H1 (cell line): Measurements from ENCODE around the gene EML4. TPM values are rescaled to one million over a fixed set of nuclear protein-coding genes. Genes with fewer than 3 reads are reported as not detected.

Experiments used
- CTCF ChIA-PET: fragments of 300-600 bp; sonication (Branson Sonifier 250); formaldehyde crosslinking; loops from one replicate; lab custom pipeline; 2021; ENCODE audit not compliant: partially characterized antibody; lab: Charles Lee
- POLR2A ChIA-PET: fragments of 300-600 bp; sonication (Branson Sonifier 250); formaldehyde crosslinking; loops from one replicate; lab custom pipeline; 2021; ENCODE audit warnings: inconsistent platforms; ENCODE audit not compliant: partially characterized antibody; lab: Charles Lee
- DNase-seq, 2 experiments: peaks; one replicate each; pipeline versions ENCODE4 v3.0.0 to v3.0.0-alpha.2; 2010 to 2022; ENCODE audit warnings: low spot score in 2 of 2, low read depth in 1 of 2, mixed read lengths in 1 of 2
- FAIRE-seq: peaks from 2 replicates; lab custom pipeline; 2011; peaks lifted over from hg19 to GRCh38; lab: Jason Lieb, UNC
- H2AFZ ChIP-seq: 2 replicates; pipeline ENCODE4 v1.8.1; 2012; ENCODE audit warnings: low read length, inconsistent platforms
- H2AK5ac ChIP-seq: 2 replicates; pipeline ENCODE4 v1.6.1; 2013; ENCODE audit warnings: low read depth, low read length
- H2BK120ac ChIP-seq: replicated peaks from 2 replicates; pipeline ENCODE3; 2013; ENCODE audit warnings: low read depth, low read length, inconsistent platforms
- H2BK12ac ChIP-seq: 2 replicates; pipeline ENCODE4 v1.6.1; 2013; ENCODE audit warnings: low read depth, low read length
- H2BK15ac ChIP-seq: 2 replicates; pipeline ENCODE4 v1.6.1; 2013; ENCODE audit warnings: low read length
- H2BK20ac ChIP-seq: 2 replicates; pipeline ENCODE4 v1.6.1; 2013; ENCODE audit warnings: low read length
- H2BK5ac ChIP-seq: 2 replicates; pipeline ENCODE4 v1.6.1; 2013; ENCODE audit warnings: low read depth, low read length
- H3K14ac ChIP-seq: 2 replicates; pipeline ENCODE4 v1.6.1; 2013; ENCODE audit warnings: inconsistent platforms; ENCODE audit not compliant: insufficient read length
- H3K18ac ChIP-seq: 2 replicates; pipeline ENCODE4 v1.6.1; 2013; ENCODE audit warnings: low read length; ENCODE audit errors: extremely low read depth
- H3K23ac ChIP-seq: 2 replicates; pipeline ENCODE4 v1.6.1; 2013; ENCODE audit warnings: inconsistent platforms; ENCODE audit not compliant: insufficient read length
- H3K23me2 ChIP-seq: 2 replicates; pipeline ENCODE4 v1.6.1; 2013; ENCODE audit warnings: low read depth, low read length
- H3K27ac ChIP-seq: 2 replicates; pipeline ENCODE4 v1.6.1; 2011; ENCODE audit warnings: low read depth, low read length, inconsistent platforms
- H3K27me3 ChIP-seq, 4 experiments: replicated peaks in 1 of 4; 1 replicate in 1 of 4; 2 replicates in 3 of 4; pipeline versions ENCODE4 v1.6.1 to v1.8.1; 2011 to 2013; ENCODE audit warnings: low read length in 3 of 4, mild to moderate bottlenecking in 3 of 4, inconsistent platforms in 2 of 4, mixed read lengths in 2 of 4, moderate library complexity in 1 of 4; ENCODE audit not compliant: control insufficient read depth in 3 of 4, insufficient read depth in 3 of 4; ENCODE audit errors: extremely low read depth in 1 of 4
- H3K36me3 ChIP-seq, 4 experiments: 2 replicates each; pipeline versions ENCODE4 v1.6.1 to v1.8.1; 2011 to 2013; ENCODE audit warnings: mild to moderate bottlenecking in 4 of 4, low read length in 3 of 4, moderate library complexity in 2 of 4, control low read depth in 1 of 4, inconsistent platforms in 1 of 4; ENCODE audit not compliant: insufficient read depth in 4 of 4, control insufficient read depth in 2 of 4
- H3K4ac ChIP-seq: replicated peaks from 2 replicates; pipeline ENCODE3; 2013; ENCODE audit warnings: low read length, low read depth, mixed read lengths, inconsistent platforms; ENCODE audit not compliant: insufficient read length
- H3K4me1 ChIP-seq, 4 experiments: replicated peaks in 1 of 4; 1 replicate in 1 of 4; 2 replicates in 3 of 4; pipeline versions ENCODE4 v1.6.1 to v1.8.1; 2011 to 2013; ENCODE audit warnings: low read length in 3 of 4, inconsistent platforms in 2 of 4, mixed read lengths in 1 of 4; ENCODE audit not compliant: insufficient read depth in 4 of 4, control insufficient read depth in 3 of 4
- H3K4me2 ChIP-seq, 2 experiments: 2 replicates each; pipeline versions ENCODE4 v1.6.1 to v1.8.1; 2011 to 2013; ENCODE audit warnings: low read depth in 2 of 2, low read length in 2 of 2, control low read depth in 1 of 2, inconsistent platforms in 1 of 2, mild to moderate bottlenecking in 1 of 2; ENCODE audit not compliant: insufficient read depth in 1 of 2
- H3K4me3 ChIP-seq, 4 experiments: fragments of 200-600, 300-600 bp in 1 of 4; sonication (generic), shearing (Covaris generic), sonication (Bioruptor Twin) in 1 of 4; 2 replicates each; pipeline versions ENCODE4 v1.5.1 to v1.8.1; 2011 to 2016; ENCODE audit warnings: low read length in 4 of 4, low read depth in 3 of 4, control low read depth in 2 of 4, inconsistent platforms in 2 of 4, mild to moderate bottlenecking in 2 of 4, mixed read lengths in 1 of 4, moderate library complexity in 1 of 4; ENCODE audit not compliant: insufficient read depth in 2 of 4; ENCODE audit errors: extremely low read depth in 1 of 4
- H3K56ac ChIP-seq: replicated peaks from 2 replicates; pipeline ENCODE3; 2013; ENCODE audit warnings: low read depth, mild to moderate bottlenecking, mixed read lengths, low read length, inconsistent platforms; ENCODE audit not compliant: insufficient read length
- H3K79me1 ChIP-seq: 2 replicates; pipeline ENCODE4 v1.6.1; 2013; ENCODE audit warnings: low read depth, low read length, control low read depth
- H3K79me2 ChIP-seq, 2 experiments: 2 replicates each; pipeline versions ENCODE4 v1.6.1 to v1.8.1; 2012 to 2013; ENCODE audit warnings: low read length in 2 of 2, mild to moderate bottlenecking in 2 of 2, inconsistent platforms in 1 of 2; ENCODE audit not compliant: insufficient read depth in 2 of 2, control insufficient read depth in 1 of 2
- H3K9ac ChIP-seq, 4 experiments: replicated peaks in 1 of 4; 1 replicate in 1 of 4; 2 replicates in 3 of 4; pipeline versions ENCODE4 v1.6.1 to v1.8.1; 2011 to 2013; ENCODE audit warnings: low read depth in 3 of 4, low read length in 3 of 4, control low read depth in 2 of 4, mild to moderate bottlenecking in 2 of 4, moderate library complexity in 2 of 4, inconsistent platforms in 1 of 4; ENCODE audit errors: extremely low read depth in 1 of 4
- H3K9me3 ChIP-seq, 2 experiments: 2 replicates each; pipeline versions ENCODE4 v1.6.1 to v1.8.1; 2012 to 2013; ENCODE audit warnings: mild to moderate bottlenecking in 2 of 2, moderate library complexity in 2 of 2, control low read depth in 1 of 2, inconsistent platforms in 1 of 2, low read depth in 1 of 2, low read length in 1 of 2, mixed read lengths in 1 of 2; ENCODE audit not compliant: insufficient read depth in 2 of 2
- H4K20me1 ChIP-seq, 2 experiments: replicated peaks in 1 of 2; 2 replicates each; pipeline versions ENCODE3 to v1.8.1; 2011 to 2013; ENCODE audit warnings: inconsistent platforms in 2 of 2, low read length in 2 of 2, mild to moderate bottlenecking in 1 of 2; ENCODE audit not compliant: insufficient read depth in 2 of 2, control insufficient read depth in 1 of 2
- H4K5ac ChIP-seq: 2 replicates; pipeline ENCODE4 v1.6.1; 2013; ENCODE audit warnings: low read length, low read depth, mixed read lengths, inconsistent platforms; ENCODE audit not compliant: insufficient read length
- H4K8ac ChIP-seq: 2 replicates; pipeline ENCODE4 v1.8.0; 2013; ENCODE audit warnings: mild to moderate bottlenecking, moderate library complexity, low read length, inconsistent platforms; ENCODE audit not compliant: insufficient read depth; ENCODE audit errors: extremely low read depth
- H4K91ac ChIP-seq: replicated peaks from 2 replicates; pipeline ENCODE3; 2013; ENCODE audit warnings: low read length, mixed read lengths, inconsistent platforms; ENCODE audit not compliant: insufficient read length
- EP300 ChIP-seq, 2 experiments: IDR thresholded peaks; 1 replicate in 1 of 2; 2 replicates in 1 of 2; pipeline ENCODE4 v1.6.1; 2011 to 2012; ENCODE audit warnings: low read depth in 2 of 2, low read length in 2 of 2, mild to moderate bottlenecking in 2 of 2, borderline replicate concordance in 1 of 2, inconsistent platforms in 1 of 2, moderate library complexity in 1 of 2
- KDM5A ChIP-seq: fragments of 200-600 bp; IDR thresholded peaks from 2 replicates; pipeline ENCODE4 v1.7.1; 2012; ENCODE audit warnings: mild to moderate bottlenecking, low read length, inconsistent platforms, mixed read lengths
- PHF8 ChIP-seq: fragments of 200-600 bp; sonication (generic); conservative IDR thresholded peaks from 2 replicates; pipeline ENCODE4 v1.7.1; 2012; ENCODE audit warnings: low read depth, mild to moderate bottlenecking, inconsistent platforms, low read length, moderate library complexity
- RXRA ChIP-seq: IDR thresholded peaks from 2 replicates; pipeline ENCODE4 v1.6.1; 2011; ENCODE audit warnings: low read depth, mild to moderate bottlenecking, low read length, moderate library complexity; ENCODE audit not compliant: insufficient read depth
- SP2 ChIP-seq: IDR thresholded peaks from 2 replicates; pipeline ENCODE4 v1.6.1; 2012; ENCODE audit warnings: mild to moderate bottlenecking, low read length, inconsistent platforms
- TBP ChIP-seq: IDR thresholded peaks from 2 replicates; pipeline ENCODE4 v1.6.1; 2011; ENCODE audit warnings: low read depth, low read length, improper control_type of control experiment
- YY1 ChIP-seq: IDR thresholded peaks from 2 replicates; pipeline ENCODE4 v1.6.1; 2011; ENCODE audit warnings: low read depth, mild to moderate bottlenecking, low read length
- WGBS, 2 experiments: shearing (Covaris generic) in 1 of 2; methylation state at CpG; one replicate each; pipeline versions ENCODE4 v1.1.6 to v1.1.7; 2013 to 2015; ENCODE audit warnings: low lambda C conversion rate in 2 of 2, mixed read lengths in 2 of 2, inconsistent platforms in 1 of 2, low coverage in 1 of 2, missing lambda C conversion rate in 1 of 2; ENCODE audit not compliant: insufficient replicate concordance in 2 of 2, insufficient coverage in 1 of 2, insufficient read length in 1 of 2; ENCODE audit errors: extremely low coverage in 1 of 2, missing lambda C conversion rate in 1 of 2; 5-methylcytosine and 5-hydroxymethylcytosine counted together
- polyA plus RNA-seq, 7 experiments: library from polyadenylated mRNA; depleted of rRNA in 3 of 7; stranded (reverse) in 5 of 7; unstranded in 2 of 7; fragments of >200 nt in 5 of 7; fragments of 200-250 nt in 2 of 7; gene quantifications; 1 replicate in 5 of 7; 2 replicates in 1 of 7; 4 replicates in 1 of 7; pipeline versions ENCODE4 v1.2.1 to v1.2.3, GENCODE V29; 2011 to 2013; ENCODE audit warnings: missing spikeins in 2 of 7, mixed read lengths in 2 of 7
- total RNA-seq: library from RNA; stranded (reverse); fragmentation: NEBNext Ultra II Directional; extraction: Animal tissue kit (Norgen Biotek cat#: 25700); gene quantifications from 2 replicates; pipeline ENCODE4 v1.2.1, GENCODE V29; 2021
- TF ChIP-seq, protein P1 (sequence below): IDR thresholded peaks from 2 replicates; pipeline ENCODE4 v1.6.1; 2012; ENCODE audit warnings: inconsistent platforms
- TF ChIP-seq, protein P2 (sequence below): IDR thresholded peaks from 2 replicates; pipeline ENCODE4 v1.6.1; 2012; ENCODE audit warnings: low read length, inconsistent platforms

EML4 gene
- total and polyA plus RNA-seq, 2 of the 8 experiments (the other 6 are each of a cell fraction or from before 2014, with no cell fraction given): 50.1 to 104 TPM

DNA sequence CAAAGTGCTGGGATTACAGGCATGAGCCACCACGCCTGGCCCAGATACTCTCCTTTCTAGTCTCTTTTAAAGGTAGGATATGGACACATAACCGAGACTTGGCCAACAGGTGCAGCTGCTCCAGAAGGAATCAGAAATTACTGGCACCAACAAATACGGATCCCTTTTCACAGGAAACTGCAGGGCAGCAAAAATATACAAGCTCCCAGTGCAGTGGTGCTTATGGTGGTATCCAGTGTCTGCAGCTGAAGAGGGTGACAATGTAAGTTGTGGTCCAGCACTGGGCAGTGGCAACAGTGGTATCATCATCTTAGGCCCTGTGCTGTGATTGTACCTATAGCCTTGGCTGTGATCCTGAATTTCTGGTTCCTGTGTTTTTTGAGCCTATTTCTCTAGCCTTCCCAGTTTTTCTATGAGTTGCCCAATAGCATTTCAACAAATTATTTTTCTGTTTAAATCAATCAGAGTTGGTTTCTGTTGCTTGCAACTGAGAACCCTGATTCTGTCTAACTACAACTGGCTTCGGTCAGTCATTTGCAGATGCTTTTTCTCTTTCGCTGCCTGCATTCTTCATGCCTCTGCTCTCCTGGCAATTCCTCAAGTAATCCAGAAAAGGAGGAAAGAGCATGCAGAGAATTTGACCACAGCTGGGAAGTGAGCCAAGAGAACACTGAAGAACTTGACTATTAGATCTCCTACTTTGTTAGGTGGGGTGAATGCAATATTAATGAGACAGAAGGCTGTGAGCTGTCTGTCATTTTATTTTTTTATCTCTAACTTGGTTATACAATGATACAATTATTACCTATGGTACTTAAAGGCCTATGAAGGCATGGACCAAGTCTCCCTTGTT lies 30.8 kb upstream of the EML4 start:
- Histone ChIP-seq H2BK120ac (no peak overlapping the region), H3K23me2 (peaks cover 5% of the 10 kb centered on the region; the same call in 1 of the 2 replicates), H3K27ac (no peak overlapping the region), H3K4ac (no peak overlapping the region), H3K79me2 (no peaks in the 10 kb centered on the region), H3K56ac (no peak overlapping the region), H3K4me3 (no peak overlapping the region), H3K27me3 (no peaks in the 10 kb centered on the region), H2BK15ac (no peak overlapping the region), H3K4me1 (peaks cover 0 to 18% (median 10%) of the 10 kb centered on the region in 4 experiments; a peak in 6 of 7 replicates), H2AFZ (no peak overlapping the region), H3K9ac (no peak overlapping the region), H3K18ac (no peak overlapping the region), H2BK5ac (no peak overlapping the region), H3K79me1 (no peaks in the 10 kb centered on the region), H3K14ac (no peak overlapping the region), H3K4me2 (no peak overlapping the region), H2AK5ac (no peak overlapping the region), H3K36me3 (no peaks in the 10 kb centered on the region), H4K20me1 (no peaks in the 10 kb centered on the region), H2BK20ac (no peak overlapping the region), H4K8ac (no peak overlapping the region), H4K91ac (no peak overlapping the region), H3K23ac (no peak overlapping the region), H2BK12ac (no peak overlapping the region), H4K5ac (no peak overlapping the region), H3K9me3 (no peaks in the 10 kb centered on the region)
- CTCF ChIA-PET: interaction anchor here (0.9 to 1.5 kb wide), 3 partner anchors 12 to 42 kb away, joined by 3 read pairs; no protein-coding TSS in a partner anchor
- WGBS, 2 experiments: 88% methylated on average over 5 of the region's 5 CpGs; no CpG with 5 or more reads in 1 of the 2 experiments
- FAIRE-seq (no peak), DNase-seq (no peak)
- POLR2A ChIA-PET: interaction anchor here (1.2 kb wide), 1 partner anchor 20 kb away, joined by 3 read pairs; no protein-coding TSS in a partner anchor
- TF ChIP-seq RXRA (no peak), YY1 (no peak), EP300 (IDR thresholded peaks at IDR 0.05; ENCODE audit: borderline replicate concordance in 1 of 2, low read depth in 2 of 2, low read length in 2 of 2) (no peak), SP2 (no peak), KDM5A (no peak), TBP (no peak), PHF8 (no peak)
- TF ChIP-seq, protein P1, sequence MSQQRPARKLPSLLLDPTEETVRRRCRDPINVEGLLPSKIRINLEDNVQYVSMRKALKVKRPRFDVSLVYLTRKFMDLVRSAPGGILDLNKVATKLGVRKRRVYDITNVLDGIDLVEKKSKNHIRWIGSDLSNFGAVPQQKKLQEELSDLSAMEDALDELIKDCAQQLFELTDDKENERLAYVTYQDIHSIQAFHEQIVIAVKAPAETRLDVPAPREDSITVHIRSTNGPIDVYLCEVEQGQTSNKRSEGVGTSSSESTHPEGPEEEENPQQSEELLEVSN: no peak
- TF ChIP-seq, protein P2, sequence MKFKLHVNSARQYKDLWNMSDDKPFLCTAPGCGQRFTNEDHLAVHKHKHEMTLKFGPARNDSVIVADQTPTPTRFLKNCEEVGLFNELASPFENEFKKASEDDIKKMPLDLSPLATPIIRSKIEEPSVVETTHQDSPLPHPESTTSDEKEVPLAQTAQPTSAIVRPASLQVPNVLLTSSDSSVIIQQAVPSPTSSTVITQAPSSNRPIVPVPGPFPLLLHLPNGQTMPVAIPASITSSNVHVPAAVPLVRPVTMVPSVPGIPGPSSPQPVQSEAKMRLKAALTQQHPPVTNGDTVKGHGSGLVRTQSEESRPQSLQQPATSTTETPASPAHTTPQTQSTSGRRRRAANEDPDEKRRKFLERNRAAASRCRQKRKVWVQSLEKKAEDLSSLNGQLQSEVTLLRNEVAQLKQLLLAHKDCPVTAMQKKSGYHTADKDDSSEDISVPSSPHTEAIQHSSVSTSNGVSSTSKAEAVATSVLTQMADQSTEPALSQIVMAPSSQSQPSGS: no peak
